GM06990 (cell line): ENCODE results near the gene M1AP.

Source experiments
- DNase-seq: peaks from one replicate; pipeline ENCODE4 v3.0.0-alpha.2; 2011; ENCODE audit not compliant: insufficient read length; ENCODE audit errors: extremely low read depth
- H3K27me3 ChIP-seq: replicated peaks from 2 replicates; pipeline ENCODE4 v1.6.0; 2011; ENCODE audit warnings: low read length; ENCODE audit not compliant: control insufficient read depth, insufficient read depth
- H3K36me3 ChIP-seq: 2 replicates; pipeline ENCODE4 v1.5.1; 2011; ENCODE audit warnings: low read length; ENCODE audit not compliant: control insufficient read depth, insufficient read depth
- H3K4me3 ChIP-seq: replicated peaks from 2 replicates; pipeline ENCODE4 v1.5.1; 2011; ENCODE audit warnings: low read depth, mild to moderate bottlenecking, control low read depth, low read length
- TF ChIP-seq, protein P1 (sequence below): IDR thresholded peaks from 2 replicates; pipeline ENCODE4 v1.5.1; 2011; ENCODE audit warnings: low read length, control low read depth, mild to moderate bottlenecking, inconsistent platforms; ENCODE audit not compliant: insufficient read depth, poor library complexity, severe bottlenecking

The M1AP gene

DNA sequence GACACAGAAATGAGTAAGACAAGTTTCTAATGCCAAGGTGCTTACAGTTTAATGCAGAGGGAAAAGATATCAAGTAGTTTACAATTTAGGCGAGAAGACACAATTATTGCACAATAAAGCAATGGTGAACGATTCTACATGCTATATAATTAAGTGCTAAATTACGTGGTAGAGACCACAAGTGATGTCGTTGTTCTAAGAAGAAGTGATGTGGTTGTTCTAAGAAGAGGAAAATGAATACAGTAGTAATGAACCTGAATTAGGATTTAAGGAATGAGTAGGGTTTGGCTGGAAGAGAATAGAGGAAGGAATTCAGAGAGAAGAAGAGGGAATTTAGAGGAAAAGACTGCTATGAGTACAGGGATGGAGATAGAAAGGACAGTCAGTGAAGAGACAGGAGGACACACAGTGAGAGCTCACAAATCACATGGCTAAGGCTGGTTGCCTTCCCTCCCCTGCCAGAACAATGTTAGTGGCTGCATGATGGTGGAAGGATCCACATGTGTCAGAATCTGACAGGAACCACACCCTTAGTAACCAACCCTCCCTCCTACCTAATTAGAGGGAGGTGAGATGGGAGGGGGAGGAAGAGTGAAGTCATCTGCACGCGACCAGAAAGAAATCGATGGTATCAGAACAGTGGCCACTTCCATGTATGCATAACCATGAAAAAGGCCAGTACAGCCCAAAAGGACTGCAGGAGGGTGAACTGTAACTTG lies 44.7 kb downstream of the M1AP start:
- Histone ChIP-seq H3K4me3 (no peak overlapping the region), H3K36me3 (no peaks in the 10 kb centered on the region), H3K27me3 (no peaks in the 10 kb centered on the region)
- TF ChIP-seq, protein P1, sequence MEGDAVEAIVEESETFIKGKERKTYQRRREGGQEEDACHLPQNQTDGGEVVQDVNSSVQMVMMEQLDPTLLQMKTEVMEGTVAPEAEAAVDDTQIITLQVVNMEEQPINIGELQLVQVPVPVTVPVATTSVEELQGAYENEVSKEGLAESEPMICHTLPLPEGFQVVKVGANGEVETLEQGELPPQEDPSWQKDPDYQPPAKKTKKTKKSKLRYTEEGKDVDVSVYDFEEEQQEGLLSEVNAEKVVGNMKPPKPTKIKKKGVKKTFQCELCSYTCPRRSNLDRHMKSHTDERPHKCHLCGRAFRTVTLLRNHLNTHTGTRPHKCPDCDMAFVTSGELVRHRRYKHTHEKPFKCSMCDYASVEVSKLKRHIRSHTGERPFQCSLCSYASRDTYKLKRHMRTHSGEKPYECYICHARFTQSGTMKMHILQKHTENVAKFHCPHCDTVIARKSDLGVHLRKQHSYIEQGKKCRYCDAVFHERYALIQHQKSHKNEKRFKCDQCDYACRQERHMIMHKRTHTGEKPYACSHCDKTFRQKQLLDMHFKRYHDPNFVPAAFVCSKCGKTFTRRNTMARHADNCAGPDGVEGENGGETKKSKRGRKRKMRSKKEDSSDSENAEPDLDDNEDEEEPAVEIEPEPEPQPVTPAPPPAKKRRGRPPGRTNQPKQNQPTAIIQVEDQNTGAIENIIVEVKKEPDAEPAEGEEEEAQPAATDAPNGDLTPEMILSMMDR, result no peak
- no peak for DNase-seq

DNA sequence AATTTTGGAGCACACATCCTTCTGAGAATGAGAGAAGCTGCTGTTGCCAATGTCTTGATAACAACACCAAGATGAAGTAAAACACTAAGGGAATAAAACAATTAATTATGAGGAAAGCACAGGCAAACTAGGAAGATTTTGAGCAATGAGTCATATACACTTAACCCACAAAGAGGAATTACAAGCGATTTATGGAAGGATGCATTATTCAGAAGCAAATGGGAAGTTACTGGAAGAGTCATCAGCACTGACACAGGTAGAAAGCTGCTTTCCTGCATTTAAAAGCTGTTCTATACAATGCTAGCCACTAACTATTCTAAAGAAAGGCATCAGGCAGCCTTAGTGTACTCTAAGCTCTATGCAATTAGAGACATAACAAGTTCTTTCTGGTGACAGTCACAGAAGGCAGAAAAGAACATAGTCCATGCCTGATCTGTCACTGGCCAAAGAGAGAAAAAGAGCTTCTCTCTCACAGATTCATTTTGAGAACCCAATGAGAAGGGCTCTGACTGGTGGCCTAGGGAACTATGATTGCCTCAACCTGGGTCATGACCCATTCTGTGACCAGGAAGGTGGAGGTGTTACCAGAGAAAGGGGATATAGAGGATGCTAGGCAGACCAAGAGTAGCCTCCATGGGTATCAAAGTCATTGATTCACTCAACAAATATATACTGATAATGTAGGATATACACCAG lies 45.4 kb downstream of the M1AP start:
- no peak for DNase-seq
- no peaks in the 10 kb centered on the region for H3K27me3 ChIP-seq
- H3K36me3 ChIP-seq, result no peaks in the 10 kb centered on the region
- TF ChIP-seq, protein P1, result no peak
- H3K4me3 ChIP-seq, result no peak overlapping the region

DNA sequence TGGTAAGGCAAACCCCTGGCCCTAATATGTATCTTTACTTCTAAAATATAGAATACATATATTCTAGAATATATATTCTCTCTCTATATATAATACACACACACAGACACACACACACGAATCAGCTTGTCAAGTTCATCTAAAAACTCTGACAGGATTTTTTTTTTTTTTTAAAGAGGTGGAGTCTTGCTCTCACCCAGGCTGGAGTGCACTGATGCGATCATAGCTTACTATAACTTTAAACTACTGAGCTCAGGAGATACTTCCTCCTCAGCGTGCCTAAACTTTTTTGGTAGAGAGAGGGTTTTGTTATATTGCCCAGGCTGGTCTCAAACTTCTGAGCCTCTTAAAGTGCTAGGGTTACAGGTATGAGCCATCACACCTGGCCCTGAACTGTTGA lies 48.5 kb downstream of the M1AP start:
- TF ChIP-seq, protein P1, result no peak
- no peak for DNase-seq
- no peaks in the 10 kb centered on the region for H3K27me3 ChIP-seq
- no peaks in the 10 kb centered on the region for H3K36me3 ChIP-seq
- no peak overlapping the region for H3K4me3 ChIP-seq

DNA sequence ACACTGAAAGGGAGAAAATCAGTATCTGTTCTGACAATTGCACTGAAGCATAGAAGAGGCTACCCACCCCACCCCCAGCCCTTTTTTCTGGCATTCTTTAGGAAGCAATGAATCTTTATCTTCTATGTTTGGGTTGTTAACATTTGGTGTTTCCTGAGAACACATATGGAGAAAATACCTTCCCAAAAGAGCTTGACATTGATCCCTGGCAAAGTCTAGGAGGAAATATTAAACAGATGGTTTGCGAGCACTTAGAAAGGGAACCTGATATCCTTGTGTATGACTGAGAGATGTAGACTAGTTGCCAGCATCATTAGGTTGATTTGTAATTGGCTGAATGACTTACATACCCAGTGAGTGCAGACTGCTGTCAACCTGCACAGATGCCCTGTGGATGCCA lies 50.7 kb downstream of the M1AP start:
- Histone ChIP-seq H3K36me3 (no peaks in the 10 kb centered on the region), H3K4me3 (no peak overlapping the region), H3K27me3 (no peaks in the 10 kb centered on the region)
- TF ChIP-seq, protein P1, result no peak
- no peak for DNase-seq

DNA sequence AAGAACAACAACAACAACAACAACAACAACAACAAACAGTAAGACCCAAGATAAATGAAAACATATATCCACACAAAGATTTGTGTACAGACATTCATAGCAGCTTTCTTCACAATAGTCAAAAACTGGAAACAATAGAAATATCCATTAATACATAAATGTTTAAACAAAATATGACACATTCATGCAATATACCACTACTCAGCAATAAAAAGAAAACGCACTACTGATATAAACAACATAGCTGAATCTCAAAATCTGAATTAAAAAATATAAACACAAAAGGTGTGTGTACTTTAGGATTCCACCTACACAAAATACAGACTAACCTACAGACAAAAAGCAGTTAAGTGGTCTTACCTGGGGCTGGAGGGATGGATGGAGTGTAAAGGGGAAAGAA lies 51.5 kb downstream of the M1AP start:
- DNase-seq, result no peak
- H3K36me3 ChIP-seq, result no peaks in the 10 kb centered on the region
- no peaks in the 10 kb centered on the region for H3K27me3 ChIP-seq
- H3K4me3 ChIP-seq, result no peak overlapping the region
- TF ChIP-seq, protein P1, result no peak
